Stimulated activated CD8-positive, alpha-beta memory T cell treated with anti-CD3 and anti-CD28 coated beads, Interleukin-7, amount 100 ng/mL, for 4 hours (primary cell): ENCODE measurements around the gene USE1.
"Not testable (repeated sequence)": the region's sequence is repeated elsewhere in the genome, so short reads cannot be mapped to it uniquely, and the experiment has no call there.

ENCODE experiments used
- DNase-seq, 2 donors: peaks; one replicate each; pipeline ENCODE4 v3.0.0-alpha.2; 2020; ENCODE audit warnings: low read depth in 2 of 2

USE1 gene, protein sequence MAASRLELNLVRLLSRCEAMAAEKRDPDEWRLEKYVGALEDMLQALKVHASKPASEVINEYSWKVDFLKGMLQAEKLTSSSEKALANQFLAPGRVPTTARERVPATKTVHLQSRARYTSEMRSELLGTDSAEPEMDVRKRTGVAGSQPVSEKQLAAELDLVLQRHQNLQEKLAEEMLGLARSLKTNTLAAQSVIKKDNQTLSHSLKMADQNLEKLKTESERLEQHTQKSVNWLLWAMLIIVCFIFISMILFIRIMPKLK

GRCh38 chr19:17215127-17215971 is at the start of gene USE1:
Gene USE1 (plus strand): TSS chr19:17215357. CDS start chr19:17215406, 49 bp downstream.
- DNase-seq = peak; percentile 75 to 81

- no peak for DNase-seq
Measured at GRCh38 chr19:17165715-17166114, 49.4 kb upstream of the USE1 start.

- DNase-seq = no peak
Measured at GRCh38 chr19:17170538-17171297, 44.4 kb upstream of the USE1 start.

DNA sequence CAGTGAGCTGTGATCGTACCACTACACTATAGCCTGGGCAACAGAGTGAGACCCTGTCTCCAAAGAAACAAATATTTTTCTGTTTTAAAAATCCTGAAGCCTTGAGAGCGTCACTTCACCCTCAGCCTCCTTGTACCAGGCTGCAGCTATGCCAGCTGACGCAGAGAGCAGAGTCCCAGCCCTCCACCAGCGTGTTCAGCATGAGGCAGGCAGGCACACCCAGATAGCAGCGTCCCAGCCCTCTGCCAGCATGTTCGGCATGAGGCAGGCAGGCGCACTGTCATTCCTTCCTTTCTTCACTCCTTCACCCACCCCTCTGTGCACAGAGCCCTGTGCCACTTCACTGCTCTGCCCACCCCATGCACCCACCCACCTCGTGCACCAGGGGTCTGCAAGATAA is 43.3 kb upstream of the USE1 start:
- no peak for DNase-seq

DNA sequence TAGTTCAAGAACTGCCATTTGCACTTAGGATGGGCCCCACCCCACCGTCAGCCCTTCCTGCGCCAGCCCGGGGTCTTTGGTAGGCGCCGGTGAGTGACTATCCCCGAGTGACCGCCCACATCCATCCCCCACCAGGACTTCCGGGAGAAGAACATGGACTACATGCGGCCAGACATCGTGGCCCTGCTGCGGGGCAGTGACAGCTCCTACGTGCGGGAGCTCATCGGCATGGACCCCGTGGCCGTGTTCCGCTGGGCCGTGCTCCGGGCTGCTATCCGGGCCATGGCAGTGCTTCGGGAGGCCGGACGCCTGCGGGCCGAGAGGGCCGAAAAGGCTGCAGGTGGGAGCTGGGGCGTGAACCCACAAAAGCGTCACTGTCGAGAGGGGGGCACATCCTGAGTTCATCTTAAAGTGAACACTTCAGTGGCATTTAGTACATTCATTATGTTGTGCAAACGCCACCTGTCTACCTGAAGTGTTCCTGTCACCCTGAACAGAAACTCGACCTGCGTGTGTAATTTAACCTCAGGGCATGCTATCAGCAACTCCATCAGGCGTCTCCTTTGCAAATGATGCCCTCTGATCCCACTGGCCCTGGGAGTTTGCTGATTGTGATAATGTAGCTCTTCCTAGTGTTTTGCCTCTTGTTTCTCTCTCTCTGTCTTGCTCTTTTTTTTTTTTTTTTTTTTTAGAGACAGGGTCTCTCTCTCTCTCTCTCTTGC is 42.4 kb upstream of the USE1 start:
- no peak for DNase-seq

DNA sequence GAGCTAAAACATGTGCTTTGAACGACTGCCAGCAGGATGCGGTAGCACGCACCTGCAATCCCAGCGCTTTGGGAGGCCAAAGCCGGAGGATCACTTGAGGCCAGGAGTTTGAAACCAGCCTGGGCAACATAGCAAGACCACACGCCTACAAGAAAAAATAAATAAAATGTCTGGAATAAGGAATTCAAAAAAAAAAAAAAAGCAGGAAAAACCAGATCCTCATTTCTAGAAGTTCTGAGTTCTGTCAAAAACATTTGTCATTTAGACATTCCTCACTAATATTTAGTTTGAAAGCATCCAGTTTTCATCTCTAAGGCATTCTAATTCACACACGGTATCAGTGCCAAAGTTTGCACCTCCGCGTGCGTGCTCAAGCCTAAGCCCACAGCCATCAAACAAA is 36.9 kb upstream of the USE1 start:
- DNase-seq = no peak

DNA sequence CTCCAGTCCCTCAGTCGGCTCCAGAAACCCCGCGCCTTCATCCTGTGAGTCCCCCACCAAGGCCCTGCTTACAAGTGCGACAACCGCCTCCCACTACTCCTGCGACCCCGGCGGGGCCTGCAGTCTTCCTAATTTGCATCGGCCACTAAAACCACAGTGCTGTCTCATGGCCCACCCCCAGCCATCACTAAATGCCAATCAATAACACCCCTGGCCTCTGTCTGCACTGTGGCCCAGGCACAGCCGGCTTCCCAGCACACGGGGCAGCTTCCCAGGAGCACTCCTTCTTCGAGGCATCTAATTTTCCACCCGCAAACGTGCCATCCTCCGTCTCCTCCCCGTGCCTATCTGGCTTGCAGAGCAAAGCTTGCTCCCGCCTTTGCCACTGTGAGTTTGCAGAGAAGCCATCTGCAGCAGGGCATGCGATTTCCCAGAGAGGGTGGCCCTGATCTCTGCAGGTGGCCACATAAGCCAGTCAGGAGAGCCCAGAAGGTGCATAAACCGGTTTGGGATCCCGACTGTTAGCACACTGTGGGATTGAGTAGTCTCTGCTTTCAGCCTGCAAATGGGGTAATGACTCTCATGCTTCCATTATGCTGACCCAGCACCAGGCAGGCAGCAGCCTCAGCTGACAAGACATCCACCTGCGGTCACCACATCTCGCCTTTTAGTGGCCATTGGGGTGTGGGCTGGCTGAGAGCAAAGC is 34.0 kb upstream of the USE1 start:
- no peak for DNase-seq

DNA sequence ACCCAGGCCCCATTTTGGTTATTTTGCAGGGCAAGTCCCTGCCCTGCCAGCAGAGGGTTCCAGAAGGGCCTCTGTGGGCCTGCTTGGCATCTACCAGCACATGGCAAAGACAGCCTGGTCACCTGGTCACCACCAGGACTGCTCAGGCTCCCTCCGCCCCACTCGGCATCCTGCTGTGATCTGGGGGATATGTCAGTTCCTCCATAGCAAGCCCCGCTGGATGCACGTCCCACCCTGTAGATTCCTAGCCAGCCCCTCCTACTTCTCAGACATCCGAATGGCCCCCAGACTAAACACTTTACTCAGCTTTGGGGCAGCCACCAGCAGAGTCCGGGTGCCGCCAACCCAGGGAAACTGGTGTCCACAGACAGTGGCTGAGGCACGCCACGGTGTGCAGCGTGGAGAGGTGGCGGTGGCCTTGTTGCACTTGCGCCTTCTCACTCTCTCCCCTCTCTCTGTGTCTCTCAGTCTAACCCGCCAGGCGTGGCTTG is 31.8 kb upstream of the USE1 start:
- DNase-seq = no peak

- no peak for DNase-seq
Measured at GRCh38 chr19:17183858-17184321, 31.3 kb upstream of the USE1 start.

GRCh38 chr19:17184371-17184841 is 30.8 kb upstream of the USE1 start:
- DNase-seq = peak; percentile 29 to 46

GRCh38 chr19:17185590-17185989 is 29.6 kb upstream of the USE1 start:
- no peak for DNase-seq

- DNase-seq = not testable (repeated sequence)
Measured at GRCh38 chr19:17191736-17192135, 23.4 kb upstream of the USE1 start.

DNA sequence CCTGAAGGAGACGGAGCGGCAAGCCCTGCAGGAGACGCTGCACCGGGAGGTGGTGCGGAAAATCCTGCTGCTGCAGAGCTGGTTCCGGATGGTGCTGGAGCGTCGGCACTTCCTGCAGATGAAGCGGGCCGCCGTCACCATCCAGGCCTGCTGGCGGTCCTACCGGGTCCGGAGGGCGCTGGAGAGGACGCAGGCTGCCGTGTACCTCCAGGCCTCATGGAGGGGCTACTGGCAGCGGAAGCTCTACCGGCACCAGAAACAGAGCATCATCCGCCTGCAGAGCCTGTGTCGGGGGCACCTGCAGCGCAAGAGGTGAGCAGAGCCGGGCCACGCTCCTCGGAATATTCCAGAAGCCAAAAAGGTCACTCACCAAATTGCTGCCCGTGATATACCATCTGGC is 22.4 kb upstream of the USE1 start:
- no peak for DNase-seq

DNA sequence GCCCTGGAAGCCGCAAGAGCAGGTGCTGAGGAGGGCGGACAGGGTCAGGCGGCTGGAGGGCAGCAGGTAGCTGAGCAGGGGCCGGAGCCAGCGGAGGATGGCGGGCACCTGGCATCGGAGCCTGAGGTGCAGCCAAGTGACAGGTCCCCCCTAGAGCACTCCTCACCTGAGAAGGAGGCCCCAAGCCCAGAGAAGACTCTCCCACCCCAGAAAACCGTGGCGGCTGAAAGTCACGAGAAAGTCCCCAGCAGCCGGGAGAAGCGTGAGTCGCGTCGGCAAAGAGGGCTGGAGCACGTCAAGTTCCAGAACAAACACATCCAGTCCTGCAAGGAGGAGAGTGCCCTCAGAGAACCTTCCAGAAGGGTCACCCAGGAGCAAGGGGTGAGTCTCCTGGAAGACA is 20.5 kb upstream of the USE1 start:
- no peak for DNase-seq

- DNase-seq = no peak
Measured at GRCh38 chr19:17195106-17195505, 20.1 kb upstream of the USE1 start.

DNA sequence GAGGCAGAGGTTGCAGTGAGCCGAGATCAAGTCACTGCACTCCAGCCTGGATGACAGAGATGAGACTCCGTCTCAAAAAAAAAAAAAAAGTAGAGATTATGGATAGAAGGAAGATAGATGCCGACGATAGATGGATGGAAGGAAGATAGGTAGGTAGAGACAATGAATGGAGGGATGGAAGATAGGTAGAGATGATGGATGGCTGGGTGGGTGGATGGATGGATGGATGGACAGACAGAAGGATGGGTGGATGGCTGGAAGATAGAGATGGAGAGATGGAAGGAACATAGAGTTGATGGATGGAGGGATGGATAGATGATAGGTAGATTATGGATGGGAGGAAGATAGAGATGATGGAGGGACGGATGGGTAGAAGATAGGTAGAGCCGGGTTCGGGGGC is 18.5 kb upstream of the USE1 start:
- no peak for DNase-seq

DNA sequence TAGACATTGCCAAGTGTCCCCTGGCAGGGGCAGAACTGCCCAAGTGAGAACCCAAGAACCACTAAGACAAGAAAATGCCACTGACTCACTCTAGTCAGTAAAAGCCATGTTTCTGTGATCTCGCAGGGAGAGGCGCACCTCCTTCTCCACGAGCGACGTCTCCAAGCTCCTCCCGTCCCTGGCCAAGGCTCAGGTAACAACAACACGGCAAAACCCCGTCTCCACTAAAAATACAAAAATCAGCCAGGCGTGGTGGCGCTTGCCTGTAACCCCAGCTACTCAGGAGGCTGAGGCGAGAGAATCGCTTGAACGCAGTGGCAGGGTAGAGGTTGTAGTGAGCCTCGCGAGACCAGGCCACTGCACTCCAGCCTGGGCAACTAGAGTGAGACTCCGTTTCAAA is 17.5 kb upstream of the USE1 start:
- DNase-seq = no peak

GRCh38 chr19:17200408-17201079 is 14.6 kb upstream of the USE1 start:
- no peak for DNase-seq

DNA sequence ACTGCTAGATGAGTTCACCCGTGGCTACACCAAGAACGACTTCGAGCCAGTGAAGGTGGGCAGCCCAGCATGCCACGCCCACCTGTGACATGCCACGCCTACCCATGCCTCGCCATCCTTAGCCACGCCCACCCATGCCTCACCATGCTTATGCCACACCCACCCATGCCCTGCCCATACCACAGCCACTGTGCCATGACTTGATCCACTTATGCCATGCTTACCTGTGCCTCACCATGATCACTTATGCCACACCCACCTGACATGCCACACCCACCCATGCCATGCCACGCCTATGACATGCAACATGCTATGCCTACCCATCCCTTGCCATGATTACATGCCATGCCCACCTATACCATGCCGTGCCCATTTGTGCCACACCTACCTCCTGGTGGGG is 12.9 kb upstream of the USE1 start:
- no peak for DNase-seq

DNA sequence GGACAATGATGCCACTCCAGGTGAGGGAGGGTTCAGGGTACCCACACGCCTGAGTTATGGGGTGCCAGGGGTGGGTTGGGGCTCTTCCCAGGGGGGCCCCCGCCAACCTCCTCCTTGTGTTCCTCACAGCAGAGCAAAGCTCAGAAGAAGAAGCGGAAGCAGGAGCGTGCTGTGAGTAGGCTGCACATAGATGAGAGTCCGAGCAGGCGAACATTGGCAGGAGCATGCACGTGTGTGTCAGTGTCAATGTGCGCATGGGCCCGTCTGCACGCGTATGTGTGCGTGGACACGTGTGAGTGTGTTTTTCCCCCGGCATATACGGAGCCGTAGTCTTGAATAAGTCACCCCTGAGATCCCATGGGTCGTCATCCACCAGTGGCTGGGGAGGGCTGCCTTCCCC is 12.4 kb upstream of the USE1 start:
- DNase-seq = no peak
